Nephron (organoid): Measurements from ENCODE around the gene CTSH.

Source experiments
- H3K27ac Mint-ChIP-seq, 3 experiments: 2 replicates each; pipeline ENCODE4 v1.8.0; 2020; ENCODE audit warnings: mixed read lengths in 3 of 3, mild to moderate bottlenecking in 2 of 3, moderate library complexity in 1 of 3
- H3K27me3 Mint-ChIP-seq: 2 replicates; pipeline ENCODE4 v1.8.0; 2021; ENCODE audit warnings: low read depth, mild to moderate bottlenecking, moderate library complexity, mixed read lengths
- H3K36me3 Mint-ChIP-seq: 2 replicates; pipeline ENCODE4 v1.8.0; 2020; ENCODE audit warnings: low read depth, mixed read lengths
- H3K4me1 Mint-ChIP-seq: 2 replicates; pipeline ENCODE4 v1.8.0; 2020; ENCODE audit warnings: mixed read lengths
- H3K4me3 Mint-ChIP-seq, 3 experiments: 2 replicates each; pipeline ENCODE4 v1.8.0; 2020; ENCODE audit warnings: mild to moderate bottlenecking in 3 of 3, mixed read lengths in 3 of 3, moderate library complexity in 2 of 3
- H3K9me3 Mint-ChIP-seq: 2 replicates; pipeline ENCODE4 v1.8.0; 2020; ENCODE audit warnings: mixed read lengths
- CTCF ChIP-seq, 3 experiments: fragments of 200-600 bp; sonication (generic); IDR thresholded peaks; one replicate each; pipeline ENCODE4 v1.5.0; 2021; ENCODE audit warnings: antibody characterized with exemption in 3 of 3; ENCODE audit not compliant: unreplicated experiment in 3 of 3

The CTSH gene

GRCh38 chr15:78914027-78914764 is 30.6 kb downstream of the CTSH start:
- Mint-ChIP-seq H3K4me1 (peaks cover 30% of the 10 kb centered on the region), H3K9me3 (no peaks in the 10 kb centered on the region), H3K36me3 (peaks cover 65% of the 10 kb centered on the region), H3K27me3 (no peaks in the 10 kb centered on the region), H3K27ac (peak overlapping the region; percentile 41 to 74 (median 63)), H3K4me3 (peak overlapping the region in 1 of 3 experiments; percentile 21)
- peak; percentile 40 to 51 (median 47) for TF ChIP-seq CTCF (IDR thresholded peaks at IDR 0.05; ENCODE audit: unreplicated experiment in 3 of 3)

DNA sequence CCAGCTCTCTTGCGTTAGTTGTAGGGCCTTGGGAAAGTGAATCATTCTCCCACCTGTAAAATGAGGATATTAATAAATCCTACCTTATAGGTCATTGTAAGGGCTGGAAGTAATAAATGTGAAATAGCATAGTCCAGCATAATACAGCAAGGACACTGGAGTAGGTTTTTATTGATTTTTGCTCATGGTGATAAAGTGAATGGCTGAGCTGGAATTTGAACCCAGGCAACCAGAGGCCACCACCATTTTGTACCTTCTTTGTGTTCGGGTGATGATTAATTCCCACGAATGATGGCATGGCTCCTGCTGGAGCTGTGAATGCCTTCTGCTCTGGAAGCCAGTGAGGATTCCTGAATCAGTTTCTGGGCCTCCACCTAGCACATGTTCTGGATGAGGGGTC is 31.8 kb downstream of the CTSH start:
- H3K9me3 Mint-ChIP-seq: no peaks in the 10 kb centered on the region
- no peak for TF ChIP-seq CTCF (IDR thresholded peaks at IDR 0.05; ENCODE audit: unreplicated experiment in 3 of 3)
- peaks cover 30% of the 10 kb centered on the region for H3K4me1 Mint-ChIP-seq
- no peak overlapping the region for H3K4me3 Mint-ChIP-seq
- H3K36me3 Mint-ChIP-seq: peaks cover 65% of the 10 kb centered on the region
- no peak overlapping the region for H3K27ac Mint-ChIP-seq
- H3K27me3 Mint-ChIP-seq: no peaks in the 10 kb centered on the region

- H3K9me3 Mint-ChIP-seq: no peaks in the 10 kb centered on the region
- H3K4me3 Mint-ChIP-seq: no peak overlapping the region
- peaks cover 67% of the 10 kb centered on the region for H3K36me3 Mint-ChIP-seq
- H3K4me1 Mint-ChIP-seq: peaks cover 37% of the 10 kb centered on the region
- H3K27ac Mint-ChIP-seq: no peak overlapping the region
- no peaks in the 10 kb centered on the region for H3K27me3 Mint-ChIP-seq
- no peak for TF ChIP-seq CTCF (IDR thresholded peaks at IDR 0.05; ENCODE audit: unreplicated experiment in 3 of 3)
Measured at GRCh38 chr15:78912316-78912715, 32.5 kb downstream of the CTSH start.

DNA sequence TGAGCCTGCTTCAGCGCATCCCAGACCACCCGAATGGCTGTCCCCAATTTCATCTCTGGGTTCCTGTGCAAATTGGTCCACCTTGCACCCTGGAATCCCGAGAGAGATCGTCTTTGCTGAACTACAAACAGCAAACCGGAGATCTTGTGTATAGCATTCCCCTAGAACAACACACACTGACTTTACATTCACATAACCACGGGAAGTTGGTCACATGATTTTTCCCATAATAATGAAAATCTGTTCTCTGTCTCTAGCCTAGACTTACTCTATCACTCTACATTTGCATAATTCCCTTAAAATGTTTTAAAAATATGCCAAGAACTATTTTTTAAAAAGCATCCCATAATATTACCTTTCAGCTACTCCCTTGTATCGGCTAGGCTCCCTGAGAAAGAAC is 34.6 kb downstream of the CTSH start:
- H3K36me3 Mint-ChIP-seq: peaks cover 72% of the 10 kb centered on the region
- H3K27ac Mint-ChIP-seq: peak overlapping the region in 2 of 3 experiments; percentile 8 to 31
- no peak for TF ChIP-seq CTCF (IDR thresholded peaks at IDR 0.05; ENCODE audit: unreplicated experiment in 3 of 3)
- no peak overlapping the region for H3K4me3 Mint-ChIP-seq
- no peaks in the 10 kb centered on the region for H3K9me3 Mint-ChIP-seq
- peaks cover 34% of the 10 kb centered on the region for H3K4me1 Mint-ChIP-seq
- H3K27me3 Mint-ChIP-seq: no peaks in the 10 kb centered on the region

DNA sequence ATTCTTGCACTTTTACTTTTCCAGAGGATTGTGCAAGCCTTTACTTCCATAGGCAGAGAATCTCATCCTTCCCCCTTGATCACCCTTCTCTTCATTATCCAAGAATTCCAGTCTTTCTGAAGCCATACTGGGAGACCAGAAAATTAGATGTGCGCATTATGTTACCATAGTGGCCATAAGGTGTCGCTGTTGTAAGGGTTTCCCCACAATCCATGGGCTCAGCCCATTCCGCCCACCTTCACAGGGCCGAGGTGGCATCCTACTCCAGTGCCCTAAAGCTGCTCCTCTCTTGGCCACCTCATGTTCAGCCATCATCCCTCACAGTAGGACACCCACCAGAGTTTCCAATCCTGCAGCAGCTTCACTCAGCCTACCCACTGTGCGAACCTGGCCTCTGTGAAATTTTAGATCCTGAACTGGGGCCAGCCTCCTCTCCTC is 35.0 kb downstream of the CTSH start:
- H3K4me1 Mint-ChIP-seq: peaks cover 37% of the 10 kb centered on the region
- peak; percentile 64 to 75 (median 75) for TF ChIP-seq CTCF (IDR thresholded peaks at IDR 0.05; ENCODE audit: unreplicated experiment in 3 of 3)
- H3K36me3 Mint-ChIP-seq: peaks cover 76% of the 10 kb centered on the region
- no peaks in the 10 kb centered on the region for H3K27me3 Mint-ChIP-seq
- H3K4me3 Mint-ChIP-seq: no peak overlapping the region
- peak overlapping the region; percentile 8 to 31 (median 10) for H3K27ac Mint-ChIP-seq
- H3K9me3 Mint-ChIP-seq: no peaks in the 10 kb centered on the region

DNA sequence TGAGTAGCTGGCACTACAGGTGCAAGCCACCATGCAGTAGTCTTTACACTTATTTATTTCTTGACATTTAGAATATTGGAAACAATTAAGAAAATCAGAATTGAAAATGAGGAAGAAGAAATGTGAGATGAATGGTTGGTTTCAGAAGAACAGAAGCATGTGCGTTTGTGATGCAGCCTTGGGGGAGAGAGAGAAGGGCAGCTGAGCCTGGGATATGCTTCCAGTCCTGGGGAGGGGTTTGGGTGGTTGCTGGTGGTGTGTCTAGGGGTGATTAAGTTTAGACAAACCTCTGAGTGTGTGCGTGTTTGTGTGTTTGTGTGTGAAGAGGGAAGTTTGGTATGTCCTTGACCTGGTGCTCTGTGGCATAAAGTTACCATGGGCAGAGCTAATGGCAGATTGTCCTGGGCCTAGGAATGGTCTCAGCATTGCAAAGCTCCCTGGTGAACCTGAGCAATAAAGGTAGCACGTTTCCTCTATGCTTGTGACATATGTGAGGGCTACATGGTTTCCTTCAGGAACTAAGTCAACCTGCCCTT is 35.6 kb downstream of the CTSH start:
- H3K36me3 Mint-ChIP-seq: peaks cover 76% of the 10 kb centered on the region
- peaks cover 36% of the 10 kb centered on the region for H3K4me1 Mint-ChIP-seq
- no peak for TF ChIP-seq CTCF (IDR thresholded peaks at IDR 0.05; ENCODE audit: unreplicated experiment in 3 of 3)
- no peaks in the 10 kb centered on the region for H3K9me3 Mint-ChIP-seq
- peak overlapping the region in 1 of 3 experiments; percentile 31 for H3K27ac Mint-ChIP-seq
- no peak overlapping the region for H3K4me3 Mint-ChIP-seq
- H3K27me3 Mint-ChIP-seq: no peaks in the 10 kb centered on the region
